ENCODE data around the gene FDXR. TPM values are rescaled to one million over a fixed set of nuclear protein-coding genes. Genes with fewer than 3 reads are reported as not detected.

FDXR gene
- total and polyA plus RNA-seq, 5 donors from 2014 or later: 5.4 to 15.7 (median 7.8) TPM

Other genes with a start within 250 kb of the FDXR start
- gene CD300E, start 249.3 kb downstream of the FDXR start, total RNA-seq: not detected
- under 1 TPM in 2 of 4 donors, not detected in 2; 0.06 to 0.08 TPM for gene CD300E, start 249.3 kb downstream of the FDXR start, polyA plus RNA-seq
- 0.52 TPM for gene CD300LF, start 160.1 kb downstream of the FDXR start, total RNA-seq
- gene CD300LF, start 160.1 kb downstream of the FDXR start, polyA plus RNA-seq: under 1 TPM in 2 of 4 donors, not detected in 2; 0.19 to 0.21 TPM
- gene RAB37, start 135.7 kb downstream of the FDXR start, total RNA-seq: 85.5 TPM
- 100 to 1,000 TPM in 2 of 4 donors, 10 to 100 TPM in 2; 75.6 to 159 (median 104) TPM for gene RAB37, start 135.7 kb downstream of the FDXR start, polyA plus RNA-seq
- 177 TPM for gene NHERF1, start 124.4 kb downstream of the FDXR start, total RNA-seq
- gene NHERF1, start 124.4 kb downstream of the FDXR start, polyA plus RNA-seq: 100 to 1,000 TPM; 373 to 453 (median 405) TPM
- 35.4 TPM for gene NAT9, start 96.6 kb downstream of the FDXR start, total RNA-seq
- gene NAT9, start 96.6 kb downstream of the FDXR start, polyA plus RNA-seq: 10 to 100 TPM; 16.2 to 22.0 (median 17.7) TPM
- not detected for gene GRIN2C, start 13.1 kb downstream of the FDXR start, total RNA-seq
- gene GRIN2C, start 13.1 kb downstream of the FDXR start, polyA plus RNA-seq: not detected
- not detected for gene FADS6, start 20.6 kb upstream of the FDXR start, total RNA-seq
- gene FADS6, start 20.6 kb upstream of the FDXR start, polyA plus RNA-seq: not detected
- gene USH1G, start 50.3 kb upstream of the FDXR start, total RNA-seq: not detected
- gene USH1G, start 50.3 kb upstream of the FDXR start, polyA plus RNA-seq: not detected
- not detected for gene OTOP2, start 51.3 kb upstream of the FDXR start, total RNA-seq
- gene OTOP2, start 51.3 kb upstream of the FDXR start, polyA plus RNA-seq: not detected
- not detected for gene OTOP3, start 62.9 kb upstream of the FDXR start, total RNA-seq
- not detected for gene OTOP3, start 62.9 kb upstream of the FDXR start, polyA plus RNA-seq
- gene HID1, start 99.8 kb upstream of the FDXR start, total RNA-seq: 5.6 TPM
- 1 to 10 TPM; 1.4 to 2.7 (median 2.4) TPM for gene HID1, start 99.8 kb upstream of the FDXR start, polyA plus RNA-seq
- not detected for gene CDR2L, start 114.6 kb upstream of the FDXR start, total RNA-seq
- under 1 TPM in 2 of 4 donors, not detected in 2; 0.05 to 0.09 TPM for gene CDR2L, start 114.6 kb upstream of the FDXR start, polyA plus RNA-seq
- gene MRPL58, start 139.7 kb upstream of the FDXR start, total RNA-seq: 25.7 TPM
- 10 to 100 TPM; 64.0 to 95.8 (median 74.6) TPM for gene MRPL58, start 139.7 kb upstream of the FDXR start, polyA plus RNA-seq
- 139 TPM for gene ATP5PD, start 174.0 kb upstream of the FDXR start, total RNA-seq
- 100 to 1,000 TPM; 410 to 536 (median 467) TPM for gene ATP5PD, start 174.0 kb upstream of the FDXR start, polyA plus RNA-seq
- gene KCTD2, start 174.2 kb upstream of the FDXR start, total RNA-seq: 23.4 TPM
- 1 to 10 TPM; 5.8 to 10.0 (median 8.1) TPM for gene KCTD2, start 174.2 kb upstream of the FDXR start, polyA plus RNA-seq
- gene SLC16A5, start 215.0 kb upstream of the FDXR start, total RNA-seq: 9.3 TPM
- gene SLC16A5, start 215.0 kb upstream of the FDXR start, polyA plus RNA-seq: 1 to 10 TPM; 1.3 to 2.6 (median 2.0) TPM
- 12.8 TPM for gene ARMC7, start 237.0 kb upstream of the FDXR start, total RNA-seq
- gene ARMC7, start 237.0 kb upstream of the FDXR start, polyA plus RNA-seq: 1 to 10 TPM; 3.1 to 4.6 (median 4.2) TPM